Measurements from ENCODE around the gene MSRB3. TPM values are rescaled to one million over a fixed set of nuclear protein-coding genes. Genes with fewer than 3 reads are reported as not detected.

MSRB3 gene
- total RNA-seq, 1 experiment from 2014 or later = 1.1 TPM

- no CpG with 5 or more reads among the region's 2 CpGs for WGBS (ENCODE audit: extremely low coverage, insufficient read length, low lambda C conversion rate)
- TF ChIP-seq, protein P1, sequence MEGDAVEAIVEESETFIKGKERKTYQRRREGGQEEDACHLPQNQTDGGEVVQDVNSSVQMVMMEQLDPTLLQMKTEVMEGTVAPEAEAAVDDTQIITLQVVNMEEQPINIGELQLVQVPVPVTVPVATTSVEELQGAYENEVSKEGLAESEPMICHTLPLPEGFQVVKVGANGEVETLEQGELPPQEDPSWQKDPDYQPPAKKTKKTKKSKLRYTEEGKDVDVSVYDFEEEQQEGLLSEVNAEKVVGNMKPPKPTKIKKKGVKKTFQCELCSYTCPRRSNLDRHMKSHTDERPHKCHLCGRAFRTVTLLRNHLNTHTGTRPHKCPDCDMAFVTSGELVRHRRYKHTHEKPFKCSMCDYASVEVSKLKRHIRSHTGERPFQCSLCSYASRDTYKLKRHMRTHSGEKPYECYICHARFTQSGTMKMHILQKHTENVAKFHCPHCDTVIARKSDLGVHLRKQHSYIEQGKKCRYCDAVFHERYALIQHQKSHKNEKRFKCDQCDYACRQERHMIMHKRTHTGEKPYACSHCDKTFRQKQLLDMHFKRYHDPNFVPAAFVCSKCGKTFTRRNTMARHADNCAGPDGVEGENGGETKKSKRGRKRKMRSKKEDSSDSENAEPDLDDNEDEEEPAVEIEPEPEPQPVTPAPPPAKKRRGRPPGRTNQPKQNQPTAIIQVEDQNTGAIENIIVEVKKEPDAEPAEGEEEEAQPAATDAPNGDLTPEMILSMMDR (conservative IDR thresholded peaks at IDR 0.05) = no peak
- no peaks in the 10 kb centered on the region for H3K23me2 ChIP-seq (ENCODE audit: insufficient read length, low read depth, low read length, poor library complexity, severe bottlenecking)
- H3K36me3 Mint-ChIP-seq (ENCODE audit: insufficient read depth in 1 of 3, low read depth in 3 of 3) = no peaks in the 10 kb centered on the region
- DNase-seq = no peak
- no peaks in the 10 kb centered on the region for H3K79me2 ChIP-seq (ENCODE audit: insufficient read depth, low read length)
- H3K27ac Mint-ChIP-seq = no peak overlapping the region
- H4K91ac ChIP-seq (ENCODE audit: insufficient read length, low read depth, low read length) = no peak overlapping the region
- no peak overlapping the region for H3T11ph ChIP-seq (ENCODE audit: low read length)
- H4K5ac ChIP-seq (ENCODE audit: insufficient read length, low read depth, low read length) = no peak overlapping the region
- H3K4ac ChIP-seq (ENCODE audit: low read depth, low read length) = no peak overlapping the region
- H3K27me3 ChIP-seq (ENCODE audit: insufficient read depth, low read length) = no peaks in the 10 kb centered on the region
- H3K4me3 Mint-ChIP-seq = no peak overlapping the region
- no peak overlapping the region for H2BK15ac ChIP-seq (ENCODE audit: low read depth, low read length)
- no peaks in the 10 kb centered on the region for H3K4me1 ChIP-seq (ENCODE audit: insufficient read depth, low read length)
- no peak overlapping the region for H2BK12ac ChIP-seq (ENCODE audit: insufficient read length, low read depth, low read length)
- no peaks in the 10 kb centered on the region for H3K9me3 Mint-ChIP-seq
- H3K27ac ChIP-seq (ENCODE audit: insufficient read length, low read depth, low read length) = no peak overlapping the region
- no peak overlapping the region for H3K14ac ChIP-seq (ENCODE audit: insufficient read depth, low read length)
- H2BK120ac ChIP-seq (ENCODE audit: low read depth, low read length, poor library complexity, severe bottlenecking) = no peak overlapping the region
- no peak overlapping the region for H2BK20ac ChIP-seq (ENCODE audit: low read depth, low read length, poor library complexity, severe bottlenecking)
- H4K8ac ChIP-seq (replicated peaks; ENCODE audit: insufficient read length, low read depth, low read length) = no peak overlapping the region
- H3K56ac ChIP-seq (ENCODE audit: insufficient read length, low read depth, low read length) = no peak overlapping the region
- no peak overlapping the region for H3K18ac ChIP-seq (ENCODE audit: insufficient read length, low read depth, low read length)
- no peaks in the 10 kb centered on the region for H3K9me3 ChIP-seq (ENCODE audit: control insufficient read depth, low read depth, low read length)
- H3K4me2 ChIP-seq (ENCODE audit: insufficient read depth, insufficient read length, low read length) = no peak overlapping the region
- H3K9ac ChIP-seq (ENCODE audit: extremely low read depth, insufficient read length, low read length) = no peak overlapping the region
- H4K20me1 ChIP-seq (ENCODE audit: control insufficient read depth, insufficient read depth, insufficient read length) = no peaks in the 10 kb centered on the region
- no peaks in the 10 kb centered on the region for H3K27me3 Mint-ChIP-seq (ENCODE audit: low read depth)
- H2AFZ ChIP-seq (ENCODE audit: low read length) = no peak overlapping the region
- H3K23ac ChIP-seq (ENCODE audit: insufficient read length, low read depth, low read length) = no peak overlapping the region
- H3K4me1 Mint-ChIP-seq = no peaks in the 10 kb centered on the region
- no peak overlapping the region for H2BK5ac ChIP-seq (ENCODE audit: insufficient read length, low read length)
- H2AK5ac ChIP-seq (ENCODE audit: insufficient read length, low read length) = no peak overlapping the region
- H3K79me1 ChIP-seq (ENCODE audit: insufficient read depth, low read depth, low read length, poor library complexity, severe bottlenecking) = no peaks in the 10 kb centered on the region
Measured at GRCh38 chr12:65472079-65472478, 193.6 kb downstream of the MSRB3 start.
